SK-N-SH (cell line): ENCODE measurements around the gene F11. TPM values are rescaled to one million over a fixed set of nuclear protein-coding genes. Genes with fewer than 3 reads are reported as not detected.
"Not testable (repeated sequence)": the region's sequence is repeated elsewhere in the genome, so short reads cannot be mapped to it uniquely, and the experiment has no call there.

ENCODE experiments used
- CTCF ChIA-PET: fragments of 300-600, 350-600 bp; formaldehyde crosslinking; extraction: SDS; loops from one replicate; lab custom pipeline; 2021; lab: Yijun Ruan, JAX
- POLR2A ChIA-PET: fragments of 350-600 bp; sonication (Branson Sonifier 250); formaldehyde crosslinking; extraction: SDS; loops from one replicate; lab custom pipeline; 2020; ENCODE audit warnings: antibody characterized with exemption, inconsistent platforms; lab: Yijun Ruan, JAX
- DNase-seq: peaks from one replicate; pipeline ENCODE4 v3.0.0; 2012
- H2AFZ ChIP-seq: fragments of 200-600 bp; sonication (generic); 2 replicates; pipeline ENCODE4 v1.8.1; 2016; ENCODE audit warnings: antibody characterized with exemption, mild to moderate bottlenecking, low read depth
- H3F3A ChIP-seq: fragments of 200-600 bp; sonication (generic); replicated peaks from 2 replicates; pipeline ENCODE3; 2016; ENCODE audit warnings: antibody characterized with exemption, mild to moderate bottlenecking; ENCODE audit not compliant: insufficient read depth
- H3K27ac ChIP-seq, 2 experiments: fragments of 200-500 bp in 1 of 2; fragments of 200-600 bp in 1 of 2; sonication (Bioruptor generic) in 1 of 2; sonication (generic), shearing (Covaris generic) in 1 of 2; 2 replicates each; pipeline versions ENCODE4 v1.5.1 to v1.6.1; 2014 to 2016; ENCODE audit warnings: low read depth in 2 of 2, inconsistent platforms in 1 of 2, low read length in 1 of 2, mild to moderate bottlenecking in 1 of 2, mixed read lengths in 1 of 2
- H3K27me3 ChIP-seq: fragments of 200-600 bp; sonication (generic), shearing (Covaris generic); 2 replicates; pipeline ENCODE4 v1.6.1; 2016; ENCODE audit warnings: mixed run types; ENCODE audit not compliant: insufficient read depth
- H3K36me3 ChIP-seq, 2 experiments: fragments of 200-500 bp in 1 of 2; fragments of 200-600 bp in 1 of 2; sonication (Bioruptor generic) in 1 of 2; sonication (generic) in 1 of 2; replicated peaks in 1 of 2; 2 replicates each; pipeline versions ENCODE3 to v1.5.1; 2014 to 2016; ENCODE audit warnings: low read length in 1 of 2, mild to moderate bottlenecking in 1 of 2; ENCODE audit not compliant: insufficient read depth in 2 of 2, control insufficient read depth in 1 of 2
- H3K4me1 ChIP-seq, 2 experiments: fragments of 200-500 bp in 1 of 2; fragments of 200-600 bp in 1 of 2; sonication (Bioruptor generic) in 1 of 2; sonication (generic), shearing (Covaris generic) in 1 of 2; 2 replicates each; pipeline versions ENCODE4 v1.5.1 to v1.6.1; 2014 to 2016; ENCODE audit warnings: low read depth in 1 of 2, low read length in 1 of 2, mixed run types in 1 of 2; ENCODE audit not compliant: insufficient read depth in 2 of 2, control insufficient read depth in 1 of 2
- H3K4me2 ChIP-seq: fragments of 200-600 bp; sonication (generic), shearing (Covaris generic); 2 replicates; pipeline ENCODE4 v1.6.1; 2017; ENCODE audit warnings: mixed run types
- H3K4me3 ChIP-seq, 2 experiments: fragments of 200-500 bp in 1 of 2; fragments of 200-600 bp in 1 of 2; sonication (Bioruptor generic) in 1 of 2; sonication (generic), shearing (Covaris generic) in 1 of 2; 2 replicates each; pipeline versions ENCODE4 v1.5.1 to v1.8.1; 2014 to 2016; ENCODE audit warnings: low read depth in 2 of 2, inconsistent platforms in 1 of 2, low read length in 1 of 2, mild to moderate bottlenecking in 1 of 2, mixed read lengths in 1 of 2, moderate library complexity in 1 of 2
- H3K79me2 ChIP-seq: fragments of 200-600 bp; sonication (generic); 2 replicates; pipeline ENCODE4 v1.8.1; 2017; ENCODE audit warnings: mild to moderate bottlenecking; ENCODE audit not compliant: insufficient read depth
- H3K9ac ChIP-seq: fragments of 200-600 bp; sonication (generic); 2 replicates; pipeline ENCODE4 v1.6.1; 2017; ENCODE audit warnings: mixed run types
- H3K9me2 ChIP-seq: fragments of 200-600 bp; sonication (generic); 2 replicates; pipeline ENCODE4 v1.6.1; 2017; ENCODE audit warnings: mixed run types
- H3K9me3 ChIP-seq: fragments of 200-600 bp; sonication (generic); 2 replicates; pipeline ENCODE4 v1.6.1; 2017; ENCODE audit warnings: mixed run types, mild to moderate bottlenecking, moderate library complexity
- H4K20me1 ChIP-seq: fragments of 200-600 bp; sonication (generic); 2 replicates; pipeline ENCODE4 v1.6.1; 2017; ENCODE audit warnings: mild to moderate bottlenecking, mixed run types; ENCODE audit not compliant: insufficient read depth
- CHD2 ChIP-seq: fragments of 150-350 bp; IDR thresholded peaks from 2 replicates; pipeline ENCODE4 v1.6.1; 2018; ENCODE audit warnings: low read length; ENCODE audit not compliant: partially characterized antibody
- EZH2phosphoT487 ChIP-seq: fragments of 200-600 bp; sonication (generic); IDR thresholded peaks from 2 replicates; pipeline ENCODE4 v1.6.1; 2017; ENCODE audit warnings: low read depth, mixed run types, mild to moderate bottlenecking, antibody characterized with exemption, moderate library complexity, borderline replicate concordance
- MAX ChIP-seq: IDR thresholded peaks from 2 replicates; pipeline ENCODE4 v1.4.0; 2012; ENCODE audit warnings: low read depth
- MEF2A ChIP-seq: IDR thresholded peaks from 2 replicates; pipeline ENCODE4 v1.4.0; 2012; ENCODE audit warnings: low read depth, borderline replicate concordance
- POLR2AphosphoS5 ChIP-seq: IDR thresholded peaks from 2 replicates; pipeline ENCODE4 v1.6.1; 2012; ENCODE audit warnings: low read depth, low read length
- RAD21 ChIP-seq: IDR thresholded peaks from 2 replicates; pipeline ENCODE4 v1.6.1; 2012; ENCODE audit warnings: mild to moderate bottlenecking, low read length
- RFX5 ChIP-seq: IDR thresholded peaks from 2 replicates; pipeline ENCODE4 v1.6.1; 2012; ENCODE audit warnings: mild to moderate bottlenecking, improper control_type of control experiment, low read length
- RXRA ChIP-seq: IDR thresholded peaks from 2 replicates; pipeline ENCODE4 v1.4.0; 2012; ENCODE audit warnings: low read depth, mild to moderate bottlenecking, borderline replicate concordance
- SMC3 ChIP-seq: IDR thresholded peaks from 2 replicates; pipeline ENCODE4 v1.6.1; 2012; ENCODE audit warnings: low read depth, low read length, improper control_type of control experiment
- WGBS: methylation state at CpG from one replicate; pipeline ENCODE4 v1.1.6; 2017; ENCODE audit warnings: low lambda C conversion rate; 5-methylcytosine and 5-hydroxymethylcytosine counted together
- polyA plus RNA-seq, 3 experiments: library from polyadenylated mRNA; depleted of rRNA; stranded (reverse); fragments of >200 nt; gene quantifications; 2 replicates each; pipeline ENCODE4 v1.2.3, GENCODE V29; 2012
- TF ChIP-seq, protein P1 (sequence below): IDR thresholded peaks from 2 replicates; pipeline ENCODE4 v1.6.1; 2012; ENCODE audit warnings: mild to moderate bottlenecking, low read depth, low read length, moderate library complexity
- TF ChIP-seq, protein P2 (sequence below): IDR thresholded peaks from 2 replicates; pipeline ENCODE4 v1.4.0; 2012; ENCODE audit warnings: low read depth, borderline replicate concordance

F11 gene
- polyA plus RNA-seq, 1 of the 3 experiments (the other 2 are of a cell fraction): not detected

DNA sequence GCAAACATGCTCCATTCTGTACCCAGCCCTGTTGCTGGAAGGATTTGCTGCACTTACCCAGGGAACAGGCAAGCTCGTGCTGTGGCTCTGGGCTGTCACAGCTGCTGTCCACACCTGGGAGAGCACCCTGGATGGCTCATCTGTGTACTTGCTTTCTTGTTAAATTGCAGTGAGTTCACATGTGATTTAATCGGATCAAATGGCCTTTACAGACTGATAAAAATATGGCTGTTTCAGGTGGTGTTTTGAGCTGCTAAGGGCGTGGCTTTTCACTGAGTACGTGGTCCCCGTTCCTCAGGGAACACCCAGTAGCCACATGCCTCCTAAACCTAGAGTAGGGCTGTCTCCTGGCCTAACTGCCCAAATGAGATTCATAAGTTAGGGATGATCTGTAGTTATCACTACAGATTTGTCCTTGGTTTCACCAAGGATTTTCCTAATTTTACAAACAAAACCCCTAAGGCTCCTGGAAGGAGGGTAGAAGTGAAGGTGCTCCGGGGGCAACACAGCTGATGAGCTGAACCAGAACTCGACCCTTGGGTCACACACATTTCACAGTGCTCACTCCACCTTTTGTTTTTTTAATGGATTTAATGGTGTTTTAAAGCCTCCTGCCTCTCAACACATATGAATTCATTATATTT is 25.0 kb upstream of the F11 start (continued):
- TF ChIP-seq POLR2AphosphoS5 (no peak), MEF2A (no peak), CHD2 (no peak), RXRA (no peak), EZH2phosphoT487 (no peak), SMC3 (no peak)
- TF ChIP-seq, protein P1, sequence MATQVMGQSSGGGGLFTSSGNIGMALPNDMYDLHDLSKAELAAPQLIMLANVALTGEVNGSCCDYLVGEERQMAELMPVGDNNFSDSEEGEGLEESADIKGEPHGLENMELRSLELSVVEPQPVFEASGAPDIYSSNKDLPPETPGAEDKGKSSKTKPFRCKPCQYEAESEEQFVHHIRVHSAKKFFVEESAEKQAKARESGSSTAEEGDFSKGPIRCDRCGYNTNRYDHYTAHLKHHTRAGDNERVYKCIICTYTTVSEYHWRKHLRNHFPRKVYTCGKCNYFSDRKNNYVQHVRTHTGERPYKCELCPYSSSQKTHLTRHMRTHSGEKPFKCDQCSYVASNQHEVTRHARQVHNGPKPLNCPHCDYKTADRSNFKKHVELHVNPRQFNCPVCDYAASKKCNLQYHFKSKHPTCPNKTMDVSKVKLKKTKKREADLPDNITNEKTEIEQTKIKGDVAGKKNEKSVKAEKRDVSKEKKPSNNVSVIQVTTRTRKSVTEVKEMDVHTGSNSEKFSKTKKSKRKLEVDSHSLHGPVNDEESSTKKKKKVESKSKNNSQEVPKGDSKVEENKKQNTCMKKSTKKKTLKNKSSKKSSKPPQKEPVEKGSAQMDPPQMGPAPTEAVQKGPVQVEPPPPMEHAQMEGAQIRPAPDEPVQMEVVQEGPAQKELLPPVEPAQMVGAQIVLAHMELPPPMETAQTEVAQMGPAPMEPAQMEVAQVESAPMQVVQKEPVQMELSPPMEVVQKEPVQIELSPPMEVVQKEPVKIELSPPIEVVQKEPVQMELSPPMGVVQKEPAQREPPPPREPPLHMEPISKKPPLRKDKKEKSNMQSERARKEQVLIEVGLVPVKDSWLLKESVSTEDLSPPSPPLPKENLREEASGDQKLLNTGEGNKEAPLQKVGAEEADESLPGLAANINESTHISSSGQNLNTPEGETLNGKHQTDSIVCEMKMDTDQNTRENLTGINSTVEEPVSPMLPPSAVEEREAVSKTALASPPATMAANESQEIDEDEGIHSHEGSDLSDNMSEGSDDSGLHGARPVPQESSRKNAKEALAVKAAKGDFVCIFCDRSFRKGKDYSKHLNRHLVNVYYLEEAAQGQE: no peak

GRCh38 chr4:186241616-186242015 is 24.4 kb upstream of the F11 start:
- Histone ChIP-seq H3K27me3 (no peaks in the 10 kb centered on the region), H3K9me3 (no peaks in the 10 kb centered on the region), H3K4me1 (no peaks in the 10 kb centered on the region; a peak in 1 of 4 replicates), H3K9ac (no peak overlapping the region), H3K9me2 (no peaks in the 10 kb centered on the region), H3K27ac (no peak overlapping the region), H3K4me2 (no peak overlapping the region), H3K4me3 (no peak overlapping the region), H4K20me1 (no peaks in the 10 kb centered on the region), H3K79me2 (no peaks in the 10 kb centered on the region), H3K36me3 (no peaks in the 10 kb centered on the region), H2AFZ (no peak overlapping the region), H3F3A (no peaks in the 10 kb centered on the region)
- 50% methylated on average over 4 of the region's 4 CpGs for WGBS
- POLR2A ChIA-PET: no interaction called here
- no peak for DNase-seq
- CTCF ChIA-PET: no interaction called here
- TF ChIP-seq, protein P2, sequence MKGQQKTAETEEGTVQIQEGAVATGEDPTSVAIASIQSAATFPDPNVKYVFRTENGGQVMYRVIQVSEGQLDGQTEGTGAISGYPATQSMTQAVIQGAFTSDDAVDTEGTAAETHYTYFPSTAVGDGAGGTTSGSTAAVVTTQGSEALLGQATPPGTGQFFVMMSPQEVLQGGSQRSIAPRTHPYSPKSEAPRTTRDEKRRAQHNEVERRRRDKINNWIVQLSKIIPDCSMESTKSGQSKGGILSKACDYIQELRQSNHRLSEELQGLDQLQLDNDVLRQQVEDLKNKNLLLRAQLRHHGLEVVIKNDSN: no peak
- TF ChIP-seq CHD2: no peak
- no peak for TF ChIP-seq SMC3
- no peak for TF ChIP-seq MAX
- TF ChIP-seq RAD21: no peak
- no peak for TF ChIP-seq RFX5
- no peak for TF ChIP-seq POLR2AphosphoS5

DNA sequence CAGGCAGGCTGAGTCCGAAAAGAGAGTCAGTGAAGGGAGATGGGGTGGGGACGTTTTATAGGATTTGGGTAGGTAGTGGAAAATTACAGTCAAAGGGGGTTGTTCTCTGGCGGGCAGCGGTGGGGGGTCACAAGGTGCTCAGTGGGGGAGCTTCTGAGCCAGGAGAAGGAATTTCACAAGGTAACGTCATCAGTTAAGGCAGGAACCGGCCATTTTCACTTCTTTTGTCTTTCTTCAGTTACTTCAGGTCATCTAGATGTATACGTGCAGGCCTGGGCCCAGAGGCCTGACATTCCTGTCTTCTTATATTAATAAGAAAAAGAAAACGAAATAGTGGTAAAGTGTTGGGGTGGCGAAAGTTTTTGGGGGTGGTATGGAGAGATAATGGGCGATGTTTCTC is 24.0 kb upstream of the F11 start:
- POLR2A ChIA-PET, H3K27me3 ChIP-seq, H3K27ac ChIP-seq, H2AFZ ChIP-seq, DNase-seq, H3K9me3 ChIP-seq, H3K4me1 ChIP-seq, H3K4me3 ChIP-seq, H3K79me2 ChIP-seq, H3K9ac ChIP-seq, H3K4me2 ChIP-seq, CTCF ChIA-PET, H4K20me1 ChIP-seq, H3K9me2 ChIP-seq, H3F3A ChIP-seq, H3K36me3 ChIP-seq: not testable (repeated sequence)
- 33% methylated on average over 10 of the region's 10 CpGs for WGBS
